ENCODE data around the gene LMLN.
"Not testable (repeated sequence)": the region's sequence is repeated elsewhere in the genome, so short reads cannot be mapped to it uniquely, and the experiment has no call there.

Gene LMLN

GRCh38 chr3:197952440-197952839 is 7.6 kb upstream of the LMLN start:
- TF ChIP-seq, protein P1, sequence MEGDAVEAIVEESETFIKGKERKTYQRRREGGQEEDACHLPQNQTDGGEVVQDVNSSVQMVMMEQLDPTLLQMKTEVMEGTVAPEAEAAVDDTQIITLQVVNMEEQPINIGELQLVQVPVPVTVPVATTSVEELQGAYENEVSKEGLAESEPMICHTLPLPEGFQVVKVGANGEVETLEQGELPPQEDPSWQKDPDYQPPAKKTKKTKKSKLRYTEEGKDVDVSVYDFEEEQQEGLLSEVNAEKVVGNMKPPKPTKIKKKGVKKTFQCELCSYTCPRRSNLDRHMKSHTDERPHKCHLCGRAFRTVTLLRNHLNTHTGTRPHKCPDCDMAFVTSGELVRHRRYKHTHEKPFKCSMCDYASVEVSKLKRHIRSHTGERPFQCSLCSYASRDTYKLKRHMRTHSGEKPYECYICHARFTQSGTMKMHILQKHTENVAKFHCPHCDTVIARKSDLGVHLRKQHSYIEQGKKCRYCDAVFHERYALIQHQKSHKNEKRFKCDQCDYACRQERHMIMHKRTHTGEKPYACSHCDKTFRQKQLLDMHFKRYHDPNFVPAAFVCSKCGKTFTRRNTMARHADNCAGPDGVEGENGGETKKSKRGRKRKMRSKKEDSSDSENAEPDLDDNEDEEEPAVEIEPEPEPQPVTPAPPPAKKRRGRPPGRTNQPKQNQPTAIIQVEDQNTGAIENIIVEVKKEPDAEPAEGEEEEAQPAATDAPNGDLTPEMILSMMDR (IDR thresholded peaks at IDR 0.05; ENCODE audit: insufficient read depth, low read depth, low read length, missing control alignments) = no peak
- no peak overlapping the region for H3K4me3 ChIP-seq (ENCODE audit: low read depth, low read length)
- DNase-seq (ENCODE audit: low read depth) = no peak

- H3K4me3 ChIP-seq (ENCODE audit: low read depth, low read length) = no peak overlapping the region
- DNase-seq (ENCODE audit: low read depth) = no peak
- TF ChIP-seq, protein P1 (IDR thresholded peaks at IDR 0.05; ENCODE audit: insufficient read depth, low read depth, low read length, missing control alignments) = no peak
These were observed 6.7 kb upstream of the LMLN start for GRCh38 chr3:197953325-197953724.

DNA sequence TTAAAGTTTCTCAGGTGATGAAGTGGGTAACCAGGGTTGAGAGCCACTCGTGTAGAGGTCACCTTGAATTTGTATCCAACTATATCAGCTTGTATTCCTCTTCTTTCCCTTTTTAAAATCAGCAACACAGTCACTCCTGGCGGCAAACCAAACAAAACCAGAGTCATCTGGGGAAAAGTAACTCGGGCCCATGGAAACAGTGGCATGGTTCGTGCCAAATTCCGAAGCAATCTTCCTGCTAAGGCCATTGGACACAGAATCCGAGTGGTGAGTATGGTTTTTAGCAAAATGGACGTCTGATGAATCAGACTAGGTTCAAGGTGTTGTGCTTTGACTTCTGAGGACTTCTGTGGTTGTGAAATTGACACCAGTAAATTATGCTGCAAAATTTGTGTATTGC is 6.1 kb upstream of the LMLN start:
- no peak for DNase-seq (ENCODE audit: low read depth)

DNA sequence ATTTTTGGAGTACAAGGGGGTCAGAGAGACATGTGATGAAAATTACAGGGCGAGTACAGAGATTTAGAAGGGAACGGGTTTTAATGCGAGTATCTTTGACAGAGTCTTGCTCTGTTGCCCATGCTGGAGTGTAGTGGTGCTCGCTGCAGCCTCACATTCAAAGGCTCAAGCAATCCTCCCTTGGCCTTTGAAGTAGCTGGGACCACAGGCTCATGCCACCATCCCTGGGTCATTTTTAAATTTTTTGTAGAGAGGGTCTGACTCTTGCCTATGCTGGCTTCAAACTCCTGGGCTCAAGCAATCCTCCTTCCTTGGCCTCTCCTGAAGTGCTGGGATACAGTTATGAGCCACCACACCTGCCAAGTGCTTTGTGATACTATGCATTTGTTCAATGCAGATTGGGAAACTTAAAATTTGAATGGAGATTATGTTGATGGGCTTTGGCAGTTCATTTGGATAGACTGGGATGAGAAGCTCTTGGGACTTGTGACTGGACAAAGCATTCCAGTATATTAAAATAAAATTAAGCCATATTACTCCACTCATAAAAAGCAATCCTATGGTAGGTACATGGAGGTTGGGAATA is 4.0 kb upstream of the LMLN start:
- H3K4me3 ChIP-seq (ENCODE audit: low read depth, low read length) = no peak overlapping the region
- TF ChIP-seq, protein P1 (IDR thresholded peaks at IDR 0.05; ENCODE audit: insufficient read depth, low read depth, low read length, missing control alignments) = no peak
- DNase-seq (ENCODE audit: low read depth) = no peak

More for the DNA sequence above, 6.1 kb upstream of the LMLN start:
- TF ChIP-seq, protein P1 (IDR thresholded peaks at IDR 0.05; ENCODE audit: insufficient read depth, low read depth, low read length, missing control alignments) = no peak
- no peak overlapping the region for H3K4me3 ChIP-seq (ENCODE audit: low read depth, low read length)

- TF ChIP-seq, protein P1 (IDR thresholded peaks at IDR 0.05; ENCODE audit: insufficient read depth, low read depth, low read length, missing control alignments) = no peak
- no peak overlapping the region for H3K4me3 ChIP-seq (ENCODE audit: low read depth, low read length)
- DNase-seq (ENCODE audit: low read depth) = no peak
These were observed 3.4 kb upstream of the LMLN start for GRCh38 chr3:197956626-197956988.

- TF ChIP-seq, protein P1 (IDR thresholded peaks at IDR 0.05; ENCODE audit: insufficient read depth, low read depth, low read length, missing control alignments) = no peak
- no peak for DNase-seq (ENCODE audit: low read depth)
- no peak overlapping the region for H3K4me3 ChIP-seq (ENCODE audit: low read depth, low read length)
These were observed 2.3 kb upstream of the LMLN start for GRCh38 chr3:197957790-197958133.

- no peak overlapping the region for H3K4me3 ChIP-seq (ENCODE audit: low read depth, low read length)
- no peak for DNase-seq (ENCODE audit: low read depth)
- TF ChIP-seq, protein P1 (IDR thresholded peaks at IDR 0.05; ENCODE audit: insufficient read depth, low read depth, low read length, missing control alignments) = no peak
These were observed 1.7 kb upstream of the LMLN start for GRCh38 chr3:197958346-197958745.

DNA sequence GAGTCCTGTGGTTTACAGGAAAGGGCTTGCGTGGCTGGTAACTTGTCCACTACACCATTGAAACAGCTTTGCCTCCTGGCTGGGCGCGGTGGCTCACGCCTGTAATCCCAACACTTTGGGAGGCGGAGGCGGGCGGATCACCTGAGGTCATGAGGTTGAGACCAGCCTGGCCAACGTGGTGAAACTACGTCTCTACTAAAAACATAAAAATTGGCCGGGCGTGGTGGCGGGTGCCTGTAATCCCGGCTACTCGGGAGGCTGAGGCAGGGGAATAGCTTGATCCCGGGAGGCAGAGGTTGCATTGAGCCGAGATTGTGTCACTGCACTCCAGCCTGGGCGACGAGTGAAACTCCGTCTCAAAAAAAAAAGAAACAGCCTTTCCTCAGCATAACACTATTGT is 1.2 kb upstream of the LMLN start:
- not testable (repeated sequence) for DNase-seq (ENCODE audit: low read depth); H3K4me3 ChIP-seq (ENCODE audit: low read depth, low read length)
